ENCODE measurements around the gene ABCC1. TPM values are rescaled to one million over a fixed set of nuclear protein-coding genes. Genes with fewer than 3 reads are reported as not detected.
"Not testable (repeated sequence)": the region's sequence is repeated elsewhere in the genome, so short reads cannot be mapped to it uniquely, and the experiment has no call there.

ABCC1 gene
- total RNA-seq, 4 donors from 2014 or later, result 12.1 to 39.2 (median 18.6) TPM

- no peak for DNase-seq
- H3K27ac ChIP-seq, result no peak overlapping the region
- H3K27me3 ChIP-seq, result no peaks in the 10 kb centered on the region
- H3K36me3 ChIP-seq, result no peaks in the 10 kb centered on the region
- H3K9me3 ChIP-seq, result peaks cover 0 to 8% of the 10 kb centered on the region in 2 donors
- no peak overlapping the region for H3K4me3 ChIP-seq
- H3K4me1 ChIP-seq, result no peaks in the 10 kb centered on the region
- no peak for TF ChIP-seq POLR2A (IDR thresholded peaks at IDR 0.05)
- TF ChIP-seq, protein P1, sequence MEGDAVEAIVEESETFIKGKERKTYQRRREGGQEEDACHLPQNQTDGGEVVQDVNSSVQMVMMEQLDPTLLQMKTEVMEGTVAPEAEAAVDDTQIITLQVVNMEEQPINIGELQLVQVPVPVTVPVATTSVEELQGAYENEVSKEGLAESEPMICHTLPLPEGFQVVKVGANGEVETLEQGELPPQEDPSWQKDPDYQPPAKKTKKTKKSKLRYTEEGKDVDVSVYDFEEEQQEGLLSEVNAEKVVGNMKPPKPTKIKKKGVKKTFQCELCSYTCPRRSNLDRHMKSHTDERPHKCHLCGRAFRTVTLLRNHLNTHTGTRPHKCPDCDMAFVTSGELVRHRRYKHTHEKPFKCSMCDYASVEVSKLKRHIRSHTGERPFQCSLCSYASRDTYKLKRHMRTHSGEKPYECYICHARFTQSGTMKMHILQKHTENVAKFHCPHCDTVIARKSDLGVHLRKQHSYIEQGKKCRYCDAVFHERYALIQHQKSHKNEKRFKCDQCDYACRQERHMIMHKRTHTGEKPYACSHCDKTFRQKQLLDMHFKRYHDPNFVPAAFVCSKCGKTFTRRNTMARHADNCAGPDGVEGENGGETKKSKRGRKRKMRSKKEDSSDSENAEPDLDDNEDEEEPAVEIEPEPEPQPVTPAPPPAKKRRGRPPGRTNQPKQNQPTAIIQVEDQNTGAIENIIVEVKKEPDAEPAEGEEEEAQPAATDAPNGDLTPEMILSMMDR (IDR thresholded peaks at IDR 0.05), result no peak
- intact Hi-C loops (cut with DNase I; ENCODE audit: low total_unique reads), result no loop called here
Measured at GRCh38 chr16:16158082-16158658, 208.8 kb downstream of the ABCC1 start.

GRCh38 chr16:16158741-16159374, 209.4 kb downstream of the ABCC1 start:
- no peak overlapping the region for H3K4me3 ChIP-seq
- no peak overlapping the region for H3K27ac ChIP-seq
- H3K4me1 ChIP-seq, result no peaks in the 10 kb centered on the region
- TF ChIP-seq, protein P1 (IDR thresholded peaks at IDR 0.05), result no peak
- TF ChIP-seq POLR2A (IDR thresholded peaks at IDR 0.05), result no peak
- no peaks in the 10 kb centered on the region for H3K36me3 ChIP-seq
- no peak for DNase-seq
- H3K9me3 ChIP-seq, result peaks cover 0 to 8% of the 10 kb centered on the region in 2 donors
- intact Hi-C loops (cut with DNase I; ENCODE audit: low total_unique reads), result no loop called here
- no peaks in the 10 kb centered on the region for H3K27me3 ChIP-seq

- intact Hi-C loops (cut with DNase I; ENCODE audit: low total_unique reads), result no loop called here
- no peak for DNase-seq
- Histone ChIP-seq H3K27ac (no peak overlapping the region), H3K4me1 (no peaks in the 10 kb centered on the region), H3K9me3 (peaks cover 0 to 8% of the 10 kb centered on the region in 2 donors), H3K27me3 (no peaks in the 10 kb centered on the region), H3K36me3 (no peaks in the 10 kb centered on the region), H3K4me3 (no peak overlapping the region)
- no peak for TF ChIP-seq POLR2A (IDR thresholded peaks at IDR 0.05)
- TF ChIP-seq, protein P1 (IDR thresholded peaks at IDR 0.05), result no peak
Measured at GRCh38 chr16:16159662-16160061, 210.2 kb downstream of the ABCC1 start.

DNA sequence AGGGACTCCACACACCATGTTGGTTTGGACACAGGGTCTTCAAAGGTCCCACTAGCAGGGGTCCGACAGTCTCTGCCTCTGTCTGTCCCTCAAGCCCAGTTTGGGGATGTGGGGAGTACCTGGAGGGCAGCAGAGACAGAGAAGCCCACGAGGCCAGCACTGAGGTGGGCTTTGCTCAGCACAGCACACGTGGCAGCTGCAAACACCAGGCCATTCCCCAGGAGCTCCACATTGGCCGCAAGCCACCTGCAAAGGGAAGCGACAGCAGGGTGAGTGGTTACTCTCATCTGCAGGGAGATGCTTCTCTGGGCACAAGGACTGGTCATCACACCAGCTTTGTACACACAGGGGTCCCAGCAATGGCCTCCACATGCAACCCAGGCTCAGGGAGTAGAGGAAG, 211.9 kb downstream of the ABCC1 start:
- no peaks in the 10 kb centered on the region for H3K4me1 ChIP-seq
- TF ChIP-seq POLR2A (IDR thresholded peaks at IDR 0.05), result no peak
- TF ChIP-seq, protein P1 (IDR thresholded peaks at IDR 0.05), result no peak
- no peak overlapping the region for H3K4me3 ChIP-seq
- no peak for DNase-seq
- H3K9me3 ChIP-seq, result peaks cover 0 to 8% of the 10 kb centered on the region in 2 donors
- intact Hi-C loops (cut with DNase I; ENCODE audit: low total_unique reads), result no loop called here
- no peak overlapping the region for H3K27ac ChIP-seq
- no peaks in the 10 kb centered on the region for H3K27me3 ChIP-seq
- H3K36me3 ChIP-seq, result no peaks in the 10 kb centered on the region

GRCh38 chr16:16161840-16162239, 212.4 kb downstream of the ABCC1 start:
- H3K36me3 ChIP-seq; H3K9me3 ChIP-seq; H3K27me3 ChIP-seq; H3K4me3 ChIP-seq; H3K27ac ChIP-seq; H3K4me1 ChIP-seq; intact Hi-C loops (cut with DNase I; ENCODE audit: low total_unique reads); DNase-seq: not testable (repeated sequence)
